SH-SY5Y (cell line): Measurements from ENCODE around the gene TNIP1.

ENCODE experiments used
- GATA2 ChIP-seq: IDR thresholded peaks from 2 replicates; pipeline ENCODE4 v1.6.1; 2011; ENCODE audit warnings: mild to moderate bottlenecking, low read depth, low read length
- GATA3 ChIP-seq: IDR thresholded peaks from 2 replicates; pipeline ENCODE4 v1.6.1; 2011; ENCODE audit warnings: low read depth, mild to moderate bottlenecking, low read length, moderate library complexity

The TNIP1 gene

DNA sequence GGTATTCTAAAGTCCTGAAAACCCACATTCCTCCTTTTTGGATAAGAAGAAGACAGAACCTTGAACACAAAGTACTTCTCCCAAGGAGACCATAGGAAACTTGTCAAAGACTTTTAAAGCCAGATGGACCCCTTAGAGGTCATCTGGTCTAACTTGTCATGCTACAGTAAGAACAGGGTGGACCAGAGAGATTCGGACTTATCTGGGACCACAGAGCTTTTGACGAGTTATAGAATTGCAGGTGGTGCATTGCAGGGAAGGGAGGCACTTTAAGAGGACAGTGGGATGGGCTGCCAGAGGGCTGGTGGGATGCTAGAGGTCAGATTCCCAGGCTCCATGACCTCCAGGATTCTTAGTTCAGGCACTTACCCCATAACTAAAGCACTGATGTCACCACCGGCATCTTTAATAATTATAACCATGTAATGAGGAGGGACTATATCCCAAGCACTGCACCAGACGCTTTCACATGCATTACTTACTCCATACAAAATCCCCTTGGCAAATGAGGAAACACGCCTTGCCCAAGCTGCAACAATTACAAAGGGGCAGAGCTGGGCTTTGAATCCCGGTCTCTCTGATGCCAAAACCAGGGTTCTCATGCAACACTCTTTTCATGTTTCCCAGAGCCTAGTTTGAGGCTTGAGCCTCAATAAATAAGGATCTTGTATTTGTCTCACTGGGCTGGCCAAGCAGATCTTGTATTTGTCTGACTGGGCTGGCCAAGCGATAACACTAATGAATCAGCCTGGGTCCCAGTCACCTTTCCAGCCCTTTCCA is 73.2 kb downstream of the TNIP1 start:
- TF ChIP-seq GATA2 (no peak), GATA3 (no peak)

GRCh38 chr5:151006704-151007334 is 74.0 kb downstream of the TNIP1 start:
- TF ChIP-seq GATA3 (no peak), GATA2 (no peak)

DNA sequence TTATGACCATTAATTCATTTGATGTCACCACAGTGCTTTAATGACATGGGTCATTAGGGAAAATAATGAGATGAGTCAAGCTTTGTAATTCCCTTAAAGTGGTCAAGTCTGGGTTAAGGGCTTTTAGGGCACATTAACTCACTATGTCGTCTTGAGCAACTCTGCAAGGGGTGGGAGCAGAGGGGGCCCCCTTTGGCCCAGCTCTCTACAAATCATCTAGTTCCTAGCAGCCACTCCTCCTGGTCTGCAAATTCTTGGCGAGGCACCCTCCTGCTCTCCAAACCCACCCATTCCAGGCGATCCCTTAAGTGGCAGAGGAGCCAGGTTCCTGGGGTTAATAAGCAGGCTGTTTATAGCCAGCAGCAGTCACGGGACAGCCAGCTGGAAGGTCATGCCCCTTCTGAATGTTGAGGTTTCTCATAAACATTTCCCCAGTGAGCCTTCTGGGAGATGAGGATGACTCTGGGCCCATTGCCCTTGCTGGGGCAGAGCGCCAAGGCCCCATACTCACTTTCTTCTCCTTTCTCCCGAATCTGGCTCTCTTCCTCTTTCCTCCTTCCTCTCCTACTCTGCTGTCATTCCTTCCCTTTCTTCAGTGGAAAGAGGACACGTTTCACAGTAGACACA is 74.8 kb downstream of the TNIP1 start:
- TF ChIP-seq GATA3 = no peak
- no peak for TF ChIP-seq GATA2

DNA sequence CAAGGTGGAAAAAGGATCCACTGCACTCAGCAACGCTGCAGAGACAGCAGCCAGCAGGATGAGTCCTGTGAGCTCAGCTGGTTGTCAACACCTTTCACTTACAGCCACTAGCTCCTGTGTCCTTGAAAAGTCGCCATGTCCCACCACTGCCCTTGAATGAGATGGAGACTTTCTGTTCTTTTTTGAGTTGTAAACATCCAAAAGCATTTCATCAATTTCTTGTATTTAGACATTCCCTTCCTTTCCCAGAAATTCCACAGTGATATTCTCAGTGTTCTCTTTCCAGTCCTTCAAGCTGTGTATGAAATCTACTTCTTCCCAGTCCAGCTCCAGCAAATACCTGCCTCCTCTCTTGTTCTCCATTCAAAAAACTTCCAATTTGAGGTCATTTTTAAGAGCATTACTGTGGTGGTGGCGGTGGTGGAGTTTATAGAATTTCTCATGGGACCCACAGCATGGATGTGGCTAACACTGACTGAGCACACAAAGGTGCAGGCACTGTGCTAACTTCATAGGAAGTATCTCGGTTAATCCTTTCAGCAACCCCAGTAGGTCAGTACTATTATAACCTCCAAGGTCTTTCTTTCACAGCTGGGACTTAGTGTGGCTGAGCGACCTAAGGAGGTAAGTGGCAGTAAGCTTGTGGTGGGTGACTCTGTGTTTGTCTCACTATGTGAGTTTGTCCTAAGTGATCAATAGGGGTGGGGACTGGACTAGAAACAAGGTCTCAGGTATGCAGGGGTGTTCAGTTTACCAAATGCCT is 75.5 kb downstream of the TNIP1 start:
- TF ChIP-seq GATA3 (no peak), GATA2 (no peak)

DNA sequence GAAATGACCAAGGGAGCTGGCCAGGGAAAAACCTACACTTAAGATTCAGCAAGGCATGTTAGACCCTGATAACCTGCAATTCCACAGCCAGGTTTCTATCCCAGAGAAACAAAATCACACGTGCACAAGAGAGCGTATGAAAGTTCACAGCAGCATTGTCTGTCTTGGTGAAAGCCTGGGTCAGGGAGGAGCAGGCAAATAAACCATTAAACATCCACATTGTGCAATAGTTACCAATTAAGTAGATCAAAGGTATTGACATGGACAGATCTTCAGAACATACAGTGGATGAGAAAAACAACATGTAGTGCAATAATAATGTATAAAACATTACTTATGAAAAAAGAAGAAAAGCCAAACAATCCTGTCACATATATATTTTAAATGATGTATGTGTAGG is 76.3 kb downstream of the TNIP1 start:
- TF ChIP-seq GATA2 (no peak), GATA3 (no peak)

GRCh38 chr5:151003503-151003860 is 77.4 kb downstream of the TNIP1 start:
- TF ChIP-seq GATA2 (no peak), GATA3 (no peak)

DNA sequence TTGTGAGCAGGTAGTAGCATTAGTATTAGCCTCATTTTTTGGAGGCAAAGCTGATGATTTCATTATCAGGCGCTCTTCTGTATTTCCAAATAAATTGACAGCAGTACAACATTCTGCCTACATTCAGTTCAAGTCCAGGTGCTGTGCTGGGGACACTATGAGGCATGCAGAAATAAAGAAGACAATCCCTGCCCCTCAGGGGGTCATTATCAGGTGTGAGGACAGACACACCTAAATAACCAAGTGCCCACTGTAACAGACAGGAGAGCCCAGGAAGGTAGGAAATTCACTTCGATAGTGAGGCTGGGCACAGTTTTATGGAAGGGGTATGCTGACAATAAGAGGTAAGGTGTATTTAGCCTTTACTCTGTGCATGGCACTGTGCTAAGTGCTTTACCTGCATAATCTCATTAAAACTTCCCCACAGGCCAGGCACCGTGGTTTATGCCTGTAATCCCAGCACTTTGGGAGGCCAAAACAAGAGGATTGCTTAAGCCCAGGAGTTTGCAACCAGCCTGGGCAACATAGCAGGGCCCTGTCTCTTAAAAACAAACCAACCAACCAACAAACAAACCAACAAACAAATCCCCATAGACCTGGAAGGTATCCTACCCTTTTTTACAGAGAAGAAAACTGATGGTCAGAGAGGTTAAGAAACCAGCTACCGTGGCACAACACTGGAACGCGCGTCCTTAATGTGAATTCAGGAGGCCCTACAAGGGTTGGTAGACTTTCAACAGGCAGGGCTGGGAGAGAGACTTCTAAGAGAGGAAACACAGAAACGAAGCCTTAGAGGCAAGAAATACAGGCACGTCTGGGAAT is 77.9 kb downstream of the TNIP1 start:
- TF ChIP-seq GATA3 (no peak), GATA2 (no peak)

DNA sequence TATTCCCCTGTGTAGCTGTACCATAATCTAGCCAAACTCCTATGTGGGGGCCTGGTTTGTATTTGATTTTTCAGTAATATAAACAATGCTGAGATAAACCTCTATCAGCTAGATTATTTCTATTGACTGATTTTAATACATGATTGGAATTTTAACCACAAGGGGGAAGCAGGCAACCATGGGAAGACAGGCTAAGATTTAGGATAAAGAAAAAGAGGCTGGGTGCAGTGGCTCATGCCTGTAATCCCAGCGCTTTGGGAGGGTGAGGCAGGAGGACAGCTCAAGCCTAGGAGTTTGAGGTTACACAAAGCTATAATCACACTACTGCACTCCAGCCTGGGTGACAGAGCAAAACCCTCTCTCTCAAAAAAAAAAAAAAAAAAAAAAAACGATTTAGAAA is 78.6 kb downstream of the TNIP1 start:
- TF ChIP-seq GATA3 (no peak), GATA2 (0 out of 2 replicates have a peak, but pooled peaks have one; percentile 11)

DNA sequence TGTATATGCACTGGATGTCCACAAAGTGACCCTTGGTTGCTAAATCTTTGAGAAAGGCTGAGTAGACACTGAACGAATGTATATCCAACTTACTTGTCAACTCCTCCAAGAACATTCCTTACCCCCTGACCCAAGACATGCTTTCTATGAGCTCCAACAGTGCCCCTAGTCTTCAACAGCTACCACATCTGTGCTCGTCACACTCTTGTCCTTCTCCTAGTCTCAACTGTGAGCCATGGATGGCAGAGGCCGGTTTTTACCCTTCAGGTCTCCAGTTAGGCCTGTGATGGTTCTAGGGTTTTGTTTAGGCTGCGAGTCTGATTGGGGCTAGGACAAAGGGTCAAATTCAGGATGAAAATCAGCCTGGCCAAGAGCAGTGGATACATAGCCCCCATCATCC is 79.4 kb downstream of the TNIP1 start:
- TF ChIP-seq GATA2 (no peak), GATA3 (no peak)

DNA sequence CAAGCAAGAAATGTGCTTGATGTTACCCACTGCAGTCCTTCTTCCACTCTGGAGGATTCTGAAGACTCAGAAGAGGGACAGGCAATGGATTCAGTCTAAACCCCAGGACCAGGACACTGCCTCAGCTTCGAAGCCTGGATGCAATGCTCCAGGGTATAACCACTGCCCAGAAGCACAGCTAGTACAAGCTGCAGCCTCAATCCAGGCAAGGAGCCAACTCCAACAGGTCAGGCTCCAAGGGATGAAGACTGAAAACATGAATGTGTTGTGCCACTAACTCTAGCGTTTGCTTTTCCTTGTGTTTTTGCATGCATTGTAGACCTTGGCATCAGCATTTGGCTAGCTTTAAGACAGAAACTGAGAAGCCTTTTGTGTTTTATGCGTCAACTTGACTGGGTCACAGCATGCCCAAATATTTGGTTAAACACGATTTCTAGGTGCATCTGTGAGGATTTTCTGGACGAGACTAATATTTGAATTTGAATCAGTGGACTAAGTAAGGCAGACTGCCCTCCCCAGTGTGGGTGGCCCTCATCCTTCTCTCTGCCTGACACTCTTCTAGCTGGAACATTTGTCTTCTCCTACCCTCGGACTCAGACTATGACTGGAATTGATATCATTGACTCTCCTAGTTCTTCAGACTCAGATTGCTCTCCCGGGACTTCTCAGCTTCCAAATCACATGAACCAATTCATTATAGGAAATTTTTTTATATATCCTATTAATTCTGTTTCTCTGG is 81.0 kb downstream of the TNIP1 start:
- TF ChIP-seq GATA3 (no peak), GATA2 (no peak)

DNA sequence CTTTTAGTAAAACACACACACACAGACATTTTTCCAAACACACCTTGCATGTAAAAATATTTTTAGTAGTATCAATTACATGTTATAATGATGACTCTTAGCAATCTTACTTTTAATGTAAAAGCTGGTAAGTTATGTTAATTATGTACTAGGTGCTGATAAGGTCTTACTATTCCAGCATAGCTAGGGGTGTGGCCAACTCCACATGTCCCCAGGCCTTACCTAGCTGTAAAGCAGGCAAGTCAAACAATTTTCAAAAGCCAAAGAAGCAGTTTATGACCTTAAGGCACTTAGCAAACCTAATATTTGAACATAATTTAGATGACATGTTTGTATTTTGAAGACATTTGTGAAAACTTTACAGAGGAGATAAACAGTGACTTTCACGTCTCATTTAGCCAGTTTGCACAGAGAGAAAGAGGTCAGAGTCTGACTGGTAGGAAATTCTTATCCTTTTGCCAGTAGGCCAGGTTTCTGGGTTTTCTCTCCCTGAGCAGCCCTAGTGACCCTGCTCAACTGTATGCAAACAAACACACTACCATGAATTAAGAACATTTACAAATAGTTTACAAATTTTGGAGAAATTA is 86.9 kb downstream of the TNIP1 start:
- TF ChIP-seq GATA3 (no peak), GATA2 (no peak)

DNA sequence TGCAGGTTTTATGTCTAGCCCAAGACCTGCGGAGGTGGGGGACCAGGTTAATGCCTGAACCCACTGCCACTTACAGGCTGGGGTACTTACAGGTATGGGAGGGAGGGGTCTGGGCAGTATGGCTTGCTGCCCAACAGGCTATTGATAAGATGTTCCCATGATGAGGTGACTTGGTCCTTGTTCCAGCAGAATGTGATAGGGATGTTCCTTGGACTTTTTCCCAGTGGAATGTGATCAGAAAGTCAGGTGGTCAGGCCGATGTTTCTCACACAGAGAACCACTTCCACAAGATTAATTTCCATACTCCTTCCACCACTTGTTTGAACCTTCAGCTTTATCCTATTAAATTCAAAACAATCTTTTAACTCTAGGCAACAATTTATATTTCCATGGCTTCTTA is 87.4 kb downstream of the TNIP1 start:
- TF ChIP-seq GATA2 = no peak
- no peak for TF ChIP-seq GATA3

DNA sequence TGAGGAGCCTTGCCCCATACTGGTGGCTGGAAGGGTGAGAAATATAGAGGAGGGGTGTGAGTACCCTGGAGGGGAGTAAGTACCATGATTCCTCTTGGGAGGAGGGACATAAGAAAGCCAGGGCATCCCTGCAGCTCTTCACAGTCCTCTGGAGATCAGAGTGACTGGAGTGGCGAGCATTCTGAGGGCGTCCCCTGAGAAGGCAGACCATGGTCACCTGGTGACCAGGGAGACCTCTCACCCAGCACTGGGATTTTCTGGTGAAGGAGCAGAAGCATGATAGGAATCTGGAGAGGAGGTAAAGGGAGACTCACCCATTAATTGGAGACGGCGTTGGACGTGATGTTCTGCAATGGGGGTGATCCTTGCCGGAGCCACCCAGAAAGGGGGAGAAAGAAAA is 88.1 kb downstream of the TNIP1 start:
- no peak for TF ChIP-seq GATA2
- no peak for TF ChIP-seq GATA3
